ENCODE results near the gene GGNBP2. TPM values are rescaled to one million over a fixed set of nuclear protein-coding genes. Genes with fewer than 3 reads are reported as not detected.
"Not testable (repeated sequence)": the region's sequence is repeated elsewhere in the genome, so short reads cannot be mapped to it uniquely, and the experiment has no call there.

GGNBP2 gene
- total RNA-seq, 1 donor from 2014 or later: 41.7 TPM

- intact Hi-C loops (cut with micrococcal nuclease): no loop called here
Measured at GRCh38 chr17:36505171-36505570, 39.5 kb upstream of the GGNBP2 start.

GRCh38 chr17:36506249-36506826, 38.4 kb upstream of the GGNBP2 start:
- intact Hi-C loops (cut with micrococcal nuclease): no loop called here
- TF ChIP-seq CTCF (IDR thresholded peaks at IDR 0.05; ENCODE audit: borderline replicate concordance): no peak
- DNase-seq: no peak

More at GRCh38 chr17:36505171-36505570, 39.5 kb upstream of the GGNBP2 start:
- H3K27me3 ChIP-seq (ENCODE audit: low read depth): no peaks in the 10 kb centered on the region
- TF ChIP-seq CTCF (IDR thresholded peaks at IDR 0.05; ENCODE audit: borderline replicate concordance): no peak
- H3K9me3 ChIP-seq (replicated peaks): no peaks in the 10 kb centered on the region
- no peak for DNase-seq
- peaks cover 22% of the 10 kb centered on the region for H3K4me1 ChIP-seq
- no peak overlapping the region for H3K4me3 ChIP-seq
- peaks cover 80% of the 10 kb centered on the region for H3K36me3 ChIP-seq
- H3K27ac ChIP-seq (replicated peaks): no peak overlapping the region

DNA sequence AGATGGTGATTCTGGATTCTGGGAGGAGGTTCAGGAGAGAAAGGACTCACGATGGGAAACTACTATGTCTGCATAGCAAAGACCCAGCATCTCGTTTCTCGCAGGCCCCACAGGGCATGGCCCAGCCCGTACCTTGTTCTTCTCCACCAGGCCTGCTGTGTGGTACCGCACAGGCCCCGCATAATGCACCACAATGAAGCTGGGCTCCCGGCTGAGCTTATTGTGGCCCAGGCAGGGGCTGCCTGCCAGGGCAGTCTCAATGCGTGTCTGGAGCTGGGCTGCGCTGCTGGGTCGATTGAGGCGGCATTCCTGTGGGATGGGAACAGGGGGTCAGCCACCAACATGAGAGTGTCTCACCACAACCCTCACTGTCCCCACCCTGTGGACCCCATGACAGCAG, 37.9 kb upstream of the GGNBP2 start:
- peaks cover 22% of the 10 kb centered on the region for H3K4me1 ChIP-seq
- no peak for TF ChIP-seq CTCF (IDR thresholded peaks at IDR 0.05; ENCODE audit: borderline replicate concordance)
- H3K27me3 ChIP-seq (ENCODE audit: low read depth): no peaks in the 10 kb centered on the region
- H3K9me3 ChIP-seq (replicated peaks): no peaks in the 10 kb centered on the region
- DNase-seq: no peak
- H3K27ac ChIP-seq (replicated peaks): no peak overlapping the region
- no peak overlapping the region for H3K4me3 ChIP-seq
- peaks cover 79% of the 10 kb centered on the region for H3K36me3 ChIP-seq
- intact Hi-C loops (cut with micrococcal nuclease): no loop called here

More at GRCh38 chr17:36506249-36506826, 38.4 kb upstream of the GGNBP2 start:
- no peaks in the 10 kb centered on the region for H3K27me3 ChIP-seq (ENCODE audit: low read depth)
- no peaks in the 10 kb centered on the region for H3K9me3 ChIP-seq (replicated peaks)
- H3K27ac ChIP-seq (replicated peaks): no peak overlapping the region
- H3K4me1 ChIP-seq: peaks cover 22% of the 10 kb centered on the region
- H3K4me3 ChIP-seq: no peak overlapping the region
- H3K36me3 ChIP-seq: peaks cover 79% of the 10 kb centered on the region

DNA sequence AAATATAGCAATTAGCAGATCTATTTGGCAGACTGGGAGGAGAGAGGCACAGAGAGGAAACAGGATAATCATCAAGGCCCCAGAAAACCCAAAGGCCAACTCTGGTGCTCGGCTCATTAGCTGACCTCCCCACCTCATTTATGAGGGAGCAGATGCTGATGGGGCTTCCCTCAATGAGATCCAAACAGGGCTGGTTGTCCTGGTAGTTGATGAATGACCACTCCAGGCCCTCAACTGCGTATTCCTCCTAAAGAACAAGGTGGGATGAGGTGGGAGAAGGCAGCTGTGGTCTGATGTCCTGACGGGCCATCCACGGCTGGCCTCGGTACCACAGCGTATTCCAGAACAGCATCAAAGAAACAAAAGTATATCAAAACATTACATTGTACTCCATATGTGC, 37.5 kb upstream of the GGNBP2 start:
- no peak for TF ChIP-seq CTCF (IDR thresholded peaks at IDR 0.05; ENCODE audit: borderline replicate concordance)
- peaks cover 78% of the 10 kb centered on the region for H3K36me3 ChIP-seq

DNA sequence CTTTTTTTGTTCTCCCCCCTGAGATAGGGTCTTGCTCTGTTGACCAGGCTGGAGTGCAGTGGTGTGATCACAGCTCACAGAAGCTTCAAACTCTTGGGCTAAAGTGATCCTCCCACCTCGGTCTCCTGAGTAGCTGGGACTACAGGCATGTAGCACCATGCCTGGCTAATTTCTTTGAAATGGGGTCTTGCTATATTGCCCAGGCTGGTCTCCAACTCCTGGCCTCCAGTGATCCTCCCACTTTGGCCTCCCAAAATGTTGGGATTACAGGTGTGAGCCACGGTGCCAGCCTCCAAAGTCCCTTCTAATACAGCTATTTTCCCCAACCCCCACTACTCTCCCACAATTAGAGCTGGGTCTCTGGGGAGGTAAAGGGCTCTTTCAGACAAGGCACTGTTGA, 36.3 kb upstream of the GGNBP2 start:
- H3K27me3 ChIP-seq (ENCODE audit: low read depth); H3K4me3 ChIP-seq; H3K27ac ChIP-seq (replicated peaks); DNase-seq; intact Hi-C loops (cut with micrococcal nuclease); H3K9me3 ChIP-seq (replicated peaks): not testable (repeated sequence)
- Histone ChIP-seq H3K4me1 (peaks cover 16% of the 10 kb centered on the region), H3K36me3 (peaks cover 74% of the 10 kb centered on the region)

More for the DNA sequence above, 37.5 kb upstream of the GGNBP2 start:
- intact Hi-C loops (cut with micrococcal nuclease): no loop called here
- H3K9me3 ChIP-seq (replicated peaks): no peaks in the 10 kb centered on the region
- no peaks in the 10 kb centered on the region for H3K27me3 ChIP-seq (ENCODE audit: low read depth)
- H3K27ac ChIP-seq (replicated peaks): no peak overlapping the region
- DNase-seq: no peak
- H3K4me3 ChIP-seq: no peak overlapping the region
- peaks cover 22% of the 10 kb centered on the region for H3K4me1 ChIP-seq

- intact Hi-C loops (cut with micrococcal nuclease): no loop called here
- Histone ChIP-seq H3K36me3 (peaks cover 72% of the 10 kb centered on the region), H3K27me3 (ENCODE audit: low read depth) (no peaks in the 10 kb centered on the region), H3K9me3 (replicated peaks) (no peaks in the 10 kb centered on the region), H3K4me3 (no peak overlapping the region), H3K27ac (replicated peaks) (no peak overlapping the region), H3K4me1 (peaks cover 6% of the 10 kb centered on the region)
- no peak for TF ChIP-seq CTCF (IDR thresholded peaks at IDR 0.05; ENCODE audit: borderline replicate concordance)
- no peak for DNase-seq
Measured at GRCh38 chr17:36509272-36509985, 35.3 kb upstream of the GGNBP2 start.
